MG63 (cell line): ENCODE data around the gene RMI2. TPM values are rescaled to one million over a fixed set of nuclear protein-coding genes. Genes with fewer than 3 reads are reported as not detected.

Source experiments
- DNase-seq: peaks from one replicate; pipeline ENCODE4 v3.0.0-alpha.2; 2020
- H3K27me3 ChIP-seq: fragments of 250-450 bp; sonication (Bioruptor Pico); 2 replicates; pipeline ENCODE4 v1.5.1; 2020; ENCODE audit warnings: mild to moderate bottlenecking, moderate library complexity
- H3K36me3 ChIP-seq: fragments of 250-450 bp; sonication (Bioruptor Pico); 2 replicates; pipeline ENCODE4 v1.5.1; 2020; ENCODE audit warnings: mild to moderate bottlenecking, moderate library complexity
- H3K4me3 ChIP-seq: fragments of 250-450 bp; sonication (Bioruptor Pico); 2 replicates; pipeline ENCODE4 v1.5.1; 2020; ENCODE audit warnings: mild to moderate bottlenecking, moderate library complexity
- H3K9me3 ChIP-seq: fragments of 250-450 bp; sonication (Bioruptor Pico); 2 replicates; pipeline ENCODE4 v1.5.1; 2020; ENCODE audit warnings: mild to moderate bottlenecking, moderate library complexity
- total RNA-seq: library from RNA; depleted of rRNA; stranded (reverse); fragments of >200 nt; shearing (Covaris generic); gene quantifications from 2 replicates; pipeline ENCODE4 v1.2.3, GENCODE V29; 2014; ENCODE audit warnings: low replicate concordance

Gene RMI2
- total RNA-seq, 1 experiment from 2014 or later = 25.8 TPM

DNA sequence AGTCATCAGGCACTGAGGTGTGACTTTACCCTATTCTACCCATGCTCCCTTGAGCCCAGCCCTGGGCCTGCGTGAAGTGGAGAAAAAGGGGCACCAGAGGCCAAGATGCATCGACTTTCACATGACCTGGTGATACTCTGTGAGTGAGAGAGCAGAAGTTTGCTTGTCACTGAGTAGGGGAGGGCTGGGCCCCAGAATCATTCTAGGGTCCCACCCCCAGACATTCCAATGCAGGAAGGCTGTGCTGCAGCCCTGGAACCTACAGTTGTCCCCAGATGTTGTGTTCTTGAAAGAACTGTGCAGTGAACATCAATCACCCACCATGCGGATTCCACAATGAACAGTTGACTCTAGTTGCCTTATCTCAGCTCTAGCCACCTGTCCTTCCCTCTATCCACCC, 6.2 kb upstream of the RMI2 start:
- no peak for DNase-seq
- Histone ChIP-seq H3K9me3 (peaks cover 4% of the 10 kb centered on the region; the same call in 1 of the 2 replicates), H3K36me3 (no peaks in the 10 kb centered on the region), H3K4me3 (no peak overlapping the region), H3K27me3 (no peaks in the 10 kb centered on the region)

DNA sequence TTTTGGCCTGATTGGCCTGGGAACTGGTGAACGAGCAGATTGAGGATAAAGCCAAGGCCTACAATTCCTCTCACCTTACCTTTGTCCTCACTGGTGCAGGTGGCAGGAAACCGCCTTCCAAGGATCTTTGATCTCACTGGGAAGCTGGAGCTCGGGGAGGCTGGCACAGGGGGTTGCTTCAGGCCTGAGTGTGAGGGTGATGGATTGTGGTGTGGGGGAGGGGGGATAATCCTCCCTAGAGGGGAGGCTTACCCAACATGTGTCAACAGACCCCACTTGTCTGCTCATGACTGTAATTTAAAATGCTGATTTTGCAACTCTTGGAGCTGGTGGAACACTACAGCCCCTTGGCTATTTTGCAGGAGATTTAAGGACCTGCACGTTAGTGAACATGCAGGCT, 4.5 kb upstream of the RMI2 start:
- no peak for DNase-seq
- Histone ChIP-seq H3K27me3 (no peaks in the 10 kb centered on the region), H3K4me3 (no peak overlapping the region), H3K36me3 (no peaks in the 10 kb centered on the region), H3K9me3 (no peaks in the 10 kb centered on the region)

DNA sequence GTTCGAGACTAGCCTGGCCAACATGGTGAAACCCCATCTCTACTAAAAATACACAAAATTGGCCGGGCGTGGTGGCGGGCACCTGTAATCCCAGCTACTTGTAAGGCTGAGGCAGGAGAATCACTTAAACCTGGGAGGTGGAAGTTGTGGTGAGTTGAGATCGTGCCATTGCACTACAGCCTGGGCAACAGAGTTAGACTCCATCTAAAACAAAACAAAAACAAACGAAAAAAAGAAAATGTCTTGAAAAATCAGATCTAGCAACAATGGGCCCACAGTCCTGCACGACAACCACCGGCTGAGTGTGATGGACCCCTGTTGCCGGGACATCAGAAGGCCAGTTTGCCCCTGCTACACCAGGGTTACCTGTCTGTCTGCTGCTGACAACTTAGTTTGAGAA, 3.9 kb upstream of the RMI2 start:
- no peaks in the 10 kb centered on the region for H3K36me3 ChIP-seq
- no peaks in the 10 kb centered on the region for H3K27me3 ChIP-seq
- no peak overlapping the region for H3K4me3 ChIP-seq
- H3K9me3 ChIP-seq = no peaks in the 10 kb centered on the region
- no peak for DNase-seq

DNA sequence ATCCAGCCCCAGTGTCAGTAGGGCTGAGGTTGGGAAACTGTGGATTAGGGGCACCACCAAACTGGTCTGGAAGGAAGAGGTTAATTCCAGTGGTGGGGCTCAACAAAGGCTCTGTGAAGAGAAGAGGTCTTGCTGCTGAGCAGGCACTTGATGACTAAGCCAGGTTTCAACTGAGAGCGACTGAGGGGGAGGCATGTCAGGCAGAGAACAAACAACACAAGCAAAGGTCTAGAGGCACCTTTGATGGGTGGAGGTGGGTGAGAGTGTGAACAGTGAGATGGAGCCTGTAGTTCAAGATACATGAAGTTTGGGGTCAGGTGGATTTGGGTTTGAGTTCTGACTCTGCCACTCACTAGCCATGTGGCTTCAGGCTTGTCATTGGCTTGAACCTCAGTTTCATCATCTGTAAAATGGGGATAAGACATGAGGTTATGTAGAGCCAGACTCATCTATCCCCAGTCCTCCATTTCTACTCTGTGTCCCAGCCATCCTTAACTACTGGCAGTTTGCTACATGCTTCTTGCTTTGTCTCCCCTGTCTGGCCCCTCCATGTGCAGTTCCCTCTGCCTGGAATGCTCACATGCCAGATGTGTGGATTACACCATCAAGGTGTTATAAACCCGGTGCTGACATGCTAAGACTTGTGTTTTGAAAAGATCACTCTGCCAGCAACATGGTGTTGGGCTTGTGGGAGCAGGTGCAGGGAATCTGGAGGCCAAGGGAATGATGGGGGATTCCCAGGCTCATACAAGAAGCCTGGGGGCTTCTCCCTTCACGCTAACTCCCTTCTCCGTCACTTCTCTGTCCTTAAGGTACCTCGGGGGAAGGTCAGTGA, 3.0 kb upstream of the RMI2 start:
- H3K36me3 ChIP-seq = no peaks in the 10 kb centered on the region
- no peak for DNase-seq
- H3K9me3 ChIP-seq = no peaks in the 10 kb centered on the region
- H3K4me3 ChIP-seq = no peak overlapping the region
- H3K27me3 ChIP-seq = no peaks in the 10 kb centered on the region

DNA sequence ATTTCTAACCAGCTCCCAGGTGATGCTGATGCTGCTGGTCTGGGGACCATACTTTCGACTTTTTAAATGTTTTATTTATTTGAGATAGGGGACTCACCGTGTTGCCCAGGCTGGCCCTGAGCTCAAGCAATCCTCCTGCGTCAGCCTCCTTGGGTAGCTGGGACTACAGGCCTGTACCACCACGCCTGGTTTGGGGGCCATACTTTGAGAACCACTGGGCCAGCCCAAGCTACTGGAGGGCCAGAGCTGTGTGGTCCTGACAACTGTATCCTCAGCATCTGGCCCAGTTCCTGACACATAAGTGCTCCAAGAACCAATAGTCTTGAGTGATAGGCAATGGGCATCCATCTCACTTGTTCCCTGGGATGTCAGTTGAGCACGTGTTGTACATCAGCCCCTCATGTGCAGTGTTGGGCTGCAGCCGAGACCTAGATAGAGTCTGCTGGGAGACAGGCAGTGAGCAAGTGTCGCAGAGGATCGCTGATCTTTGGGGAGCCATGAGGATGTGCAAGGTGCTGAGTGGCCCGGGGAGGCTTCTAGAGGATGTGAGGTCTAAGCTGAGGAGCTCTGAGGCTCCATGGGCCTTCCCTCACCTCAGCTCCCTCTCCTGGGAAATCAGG, 1.6 kb downstream of the RMI2 start:
- Histone ChIP-seq H3K4me3 (no peak overlapping the region; the same call in 1 of the 2 replicates), H3K36me3 (no peaks in the 10 kb centered on the region), H3K9me3 (no peaks in the 10 kb centered on the region), H3K27me3 (no peaks in the 10 kb centered on the region)
- no peak for DNase-seq

DNA sequence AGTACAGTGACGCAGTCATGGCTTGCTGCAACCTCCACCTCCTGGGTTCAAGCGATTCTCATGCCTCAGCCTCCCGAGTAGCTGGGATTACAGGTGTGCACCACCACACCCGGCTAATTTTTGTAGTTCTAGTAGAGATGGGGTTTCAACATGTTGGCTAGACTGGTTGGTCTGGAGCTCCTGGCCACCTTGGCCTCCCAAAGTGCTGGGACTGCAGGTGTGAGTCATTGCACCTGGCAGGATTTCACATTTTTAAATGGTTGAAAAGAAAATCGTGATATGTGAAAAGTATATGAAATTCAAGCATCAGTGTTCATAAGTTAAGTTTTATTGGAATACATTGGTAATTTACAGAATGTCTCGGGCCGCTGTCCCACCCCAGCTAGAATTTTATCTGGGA, 2.6 kb downstream of the RMI2 start:
- Histone ChIP-seq H3K9me3 (0 out of 2 replicates have a peak, but pooled peaks cover 1% of the 10 kb centered on the region), H3K27me3 (no peaks in the 10 kb centered on the region), H3K4me3 (no peak overlapping the region), H3K36me3 (peaks cover 3% of the 10 kb centered on the region)
- no peak for DNase-seq

DNA sequence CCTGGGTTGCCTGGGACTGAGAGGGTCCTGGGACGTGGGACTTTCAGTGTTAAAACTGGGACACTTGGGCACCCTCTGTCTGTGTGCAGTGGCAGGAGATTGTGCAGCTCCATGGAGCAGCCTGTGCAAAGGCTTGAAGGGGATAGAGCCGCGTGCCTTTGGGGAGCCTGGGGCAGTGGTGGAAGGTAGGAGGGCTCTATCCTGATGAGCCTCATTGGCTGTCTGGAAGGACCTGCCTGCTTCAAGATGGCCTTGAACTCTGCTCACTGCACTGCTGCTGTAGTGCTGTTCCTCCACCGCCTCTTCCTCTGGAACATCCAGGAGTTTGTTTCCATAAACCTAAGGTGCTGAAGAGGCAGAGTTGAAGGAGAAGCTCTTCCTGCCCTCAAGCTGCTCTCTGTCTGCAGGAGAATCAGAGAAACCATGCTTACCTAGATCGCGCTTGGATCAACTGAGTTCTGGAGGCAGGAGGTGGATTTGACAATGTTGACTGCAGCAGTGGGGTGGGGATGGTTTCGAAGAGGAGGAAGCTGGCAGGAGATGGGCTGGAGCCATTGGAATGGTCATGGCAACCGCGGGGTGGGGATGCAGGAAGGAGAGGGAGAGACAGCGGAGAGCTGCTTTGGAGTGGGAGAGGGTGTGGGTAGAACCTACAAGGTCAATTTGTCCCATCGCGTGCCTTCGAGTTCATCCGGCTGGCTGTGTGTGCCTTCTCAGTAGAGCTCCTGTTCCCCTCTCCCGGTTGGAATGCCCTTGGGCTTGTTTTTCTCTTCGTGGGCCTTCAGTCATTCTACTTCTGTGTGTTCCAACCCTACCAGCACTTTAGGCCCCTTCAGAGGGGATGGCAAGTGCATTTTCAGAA, 3.7 kb downstream of the RMI2 start:
- no peak for DNase-seq
- no peaks in the 10 kb centered on the region for H3K27me3 ChIP-seq

DNA sequence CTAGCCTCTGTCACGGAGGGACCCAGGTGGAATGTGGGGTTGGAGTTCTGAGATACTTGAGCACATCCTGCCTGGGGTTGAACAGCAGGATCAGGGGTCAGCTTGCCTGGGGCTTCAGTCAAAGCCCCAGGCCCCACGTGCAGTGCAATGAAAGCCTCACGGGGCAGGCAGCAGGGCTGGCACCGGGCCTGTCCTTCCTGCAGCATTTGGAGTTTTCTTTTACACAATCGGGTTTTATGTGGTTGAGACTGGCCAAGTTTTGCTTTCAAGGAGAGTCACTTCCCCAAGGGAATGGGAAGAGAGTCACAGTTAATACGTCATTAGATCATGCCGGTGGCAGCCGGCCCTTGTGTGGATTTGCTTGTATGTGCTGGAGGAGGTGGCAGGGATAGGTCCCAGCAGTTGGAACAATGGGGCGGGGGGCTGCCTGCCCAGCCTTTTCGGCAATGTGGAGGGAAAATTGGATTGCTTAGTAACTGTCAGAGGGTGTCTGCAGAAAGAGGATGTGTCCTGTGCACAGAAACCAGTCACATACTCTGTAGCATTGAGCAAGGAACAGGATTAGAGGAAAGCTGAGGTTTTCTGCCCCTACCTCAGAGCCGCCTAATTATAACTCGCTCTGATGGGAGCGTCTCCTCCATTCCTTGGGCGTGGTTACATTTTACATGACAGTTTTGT, 4.5 kb downstream of the RMI2 start:
- Histone ChIP-seq H3K27me3 (no peaks in the 10 kb centered on the region), H3K4me3 (no peak overlapping the region), H3K36me3 (peaks cover 13% of the 10 kb centered on the region), H3K9me3 (0 out of 2 replicates have a peak, but pooled peaks cover 1% of the 10 kb centered on the region)
- peak; percentile 70 for DNase-seq

More for the DNA sequence above, 3.7 kb downstream of the RMI2 start:
- no peak overlapping the region for H3K4me3 ChIP-seq
- H3K9me3 ChIP-seq = 0 out of 2 replicates have a peak, but pooled peaks cover 1% of the 10 kb centered on the region
- peaks cover 13% of the 10 kb centered on the region for H3K36me3 ChIP-seq

DNA sequence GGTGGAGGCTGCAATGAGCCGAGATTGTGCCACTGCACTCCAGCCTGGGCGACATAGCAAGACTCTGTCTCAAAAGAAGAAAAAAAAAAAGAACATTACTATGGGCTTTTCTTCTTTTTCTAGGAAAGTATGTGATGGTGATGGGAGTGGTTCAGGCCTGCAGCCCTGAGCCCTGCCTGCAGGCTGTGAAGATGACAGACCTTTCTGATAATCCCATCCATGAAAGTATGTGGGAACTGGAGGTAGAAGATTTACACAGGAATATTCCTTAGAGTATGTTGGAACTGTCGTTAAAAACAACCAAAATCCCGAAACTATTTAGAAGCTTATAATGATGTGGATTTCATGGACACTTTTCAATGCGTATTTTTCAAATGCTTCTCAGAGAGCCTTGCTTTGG, 5.3 kb downstream of the RMI2 start:
- H3K9me3 ChIP-seq = 0 out of 2 replicates have a peak, but pooled peaks cover 1% of the 10 kb centered on the region
- peaks cover 14% of the 10 kb centered on the region for H3K36me3 ChIP-seq
- H3K27me3 ChIP-seq = no peaks in the 10 kb centered on the region
- no peak overlapping the region for H3K4me3 ChIP-seq
- DNase-seq = no peak

DNA sequence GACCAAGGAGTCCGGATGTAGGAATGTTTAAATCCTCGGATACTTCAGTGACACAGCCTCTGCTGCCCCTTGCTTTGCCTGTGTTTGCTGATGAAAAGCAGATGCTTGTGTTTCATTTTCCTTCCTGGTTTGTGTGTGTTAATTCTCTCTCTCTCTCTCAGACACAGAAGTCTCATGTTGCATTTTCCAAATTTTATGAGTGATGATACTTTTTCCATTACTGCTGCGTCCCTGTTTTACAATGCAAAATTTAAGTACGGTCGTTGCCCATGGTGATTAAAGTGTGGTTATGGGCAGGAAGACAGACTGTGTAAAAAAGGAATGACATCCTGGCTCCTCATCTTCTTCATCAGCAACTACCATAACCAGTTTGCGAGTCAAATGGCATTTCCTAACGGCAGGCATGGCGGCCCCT, 5.7 kb downstream of the RMI2 start:
- Histone ChIP-seq H3K27me3 (no peaks in the 10 kb centered on the region), H3K9me3 (0 out of 2 replicates have a peak, but pooled peaks cover 1% of the 10 kb centered on the region), H3K4me3 (no peak overlapping the region), H3K36me3 (peaks cover 18% of the 10 kb centered on the region)
- DNase-seq = no peak

DNA sequence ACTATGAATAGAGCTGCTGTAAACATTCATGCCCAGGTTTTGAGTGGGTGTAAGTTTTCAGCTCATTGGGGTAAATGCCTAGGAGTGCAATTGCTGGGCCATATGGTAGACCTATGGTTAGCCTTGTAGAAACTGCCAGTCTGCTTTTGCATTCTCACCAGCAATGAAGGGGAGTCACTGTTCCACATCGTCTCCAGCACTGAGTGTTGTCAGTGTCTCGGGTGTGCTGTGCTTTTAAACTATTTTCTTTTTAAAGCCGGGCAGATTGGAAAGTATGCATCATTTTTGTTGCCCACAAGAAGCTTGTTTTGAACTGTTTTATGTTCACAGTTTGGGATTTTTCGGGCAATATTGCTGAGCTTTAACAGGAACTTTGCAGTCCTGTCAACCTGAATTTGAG, 7.9 kb downstream of the RMI2 start:
- Histone ChIP-seq H3K9me3 (0 out of 2 replicates have a peak, but pooled peaks cover 1% of the 10 kb centered on the region), H3K36me3 (peaks cover 19% of the 10 kb centered on the region), H3K27me3 (no peaks in the 10 kb centered on the region), H3K4me3 (no peak overlapping the region)
- DNase-seq = no peak

DNA sequence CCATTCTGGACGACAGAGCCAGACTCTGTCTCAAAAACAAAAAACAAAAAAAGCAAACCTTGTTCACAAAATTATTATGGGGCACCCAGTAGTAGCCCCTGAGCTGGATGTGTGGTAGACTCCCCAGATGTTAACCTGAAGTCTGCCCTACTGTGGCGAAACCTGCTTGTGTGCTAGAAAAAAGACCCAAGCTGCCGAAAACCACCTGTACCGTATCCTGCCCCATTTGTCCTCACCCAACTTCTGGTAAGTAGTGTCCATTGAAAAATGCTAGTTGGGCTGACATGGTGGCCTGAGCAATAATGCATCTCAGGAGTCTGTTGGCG, 9.1 kb downstream of the RMI2 start:
- Histone ChIP-seq H3K9me3 (0 out of 2 replicates have a peak, but pooled peaks cover 1% of the 10 kb centered on the region), H3K4me3 (no peak overlapping the region), H3K27me3 (no peaks in the 10 kb centered on the region), H3K36me3 (peaks cover 19% of the 10 kb centered on the region)
- no peak for DNase-seq

DNA sequence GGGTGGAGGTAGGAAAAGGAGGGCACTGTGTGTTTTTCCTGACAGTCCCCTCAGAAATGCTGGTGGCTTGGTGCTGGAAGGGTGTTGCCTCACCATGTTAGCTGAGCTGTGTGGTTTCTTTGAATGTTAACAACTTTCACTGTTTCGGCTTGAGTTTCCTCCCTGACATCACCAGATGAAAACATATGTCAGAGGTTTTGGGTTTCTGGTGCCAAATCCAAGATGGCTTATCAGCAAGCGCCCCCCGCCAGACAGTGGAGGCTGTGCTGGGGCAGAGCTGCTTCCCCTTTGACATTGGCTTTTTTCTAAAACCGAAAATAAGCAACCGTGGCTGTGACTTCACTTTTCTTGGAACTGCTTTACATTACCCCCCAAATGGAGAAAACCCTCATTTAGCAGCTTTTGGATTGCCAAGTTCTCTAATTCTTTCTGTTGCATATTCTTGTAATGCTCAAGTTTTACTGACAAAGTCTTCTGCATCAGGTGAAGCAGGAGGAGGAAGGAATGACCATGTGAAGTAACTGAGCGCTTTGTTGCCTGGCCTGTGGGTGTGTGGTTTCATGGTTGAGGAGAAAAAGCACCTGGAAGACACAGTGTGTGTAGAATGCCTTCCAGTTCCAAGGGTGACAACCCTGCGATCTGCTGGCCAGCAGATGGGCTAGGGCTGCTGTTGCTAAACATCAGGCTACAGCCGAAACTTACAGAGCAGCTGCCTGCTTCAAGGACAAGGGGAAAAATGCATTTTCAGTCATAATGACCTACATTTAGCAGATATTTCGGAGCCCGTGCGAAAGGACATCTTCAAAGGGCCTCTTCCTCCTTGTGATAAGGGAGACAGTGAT, 9.7 kb downstream of the RMI2 start:
- Histone ChIP-seq H3K9me3 (0 out of 2 replicates have a peak, but pooled peaks cover 1% of the 10 kb centered on the region), H3K27me3 (no peaks in the 10 kb centered on the region), H3K36me3 (peaks cover 19% of the 10 kb centered on the region), H3K4me3 (no peak overlapping the region)
- DNase-seq = no peak

DNA sequence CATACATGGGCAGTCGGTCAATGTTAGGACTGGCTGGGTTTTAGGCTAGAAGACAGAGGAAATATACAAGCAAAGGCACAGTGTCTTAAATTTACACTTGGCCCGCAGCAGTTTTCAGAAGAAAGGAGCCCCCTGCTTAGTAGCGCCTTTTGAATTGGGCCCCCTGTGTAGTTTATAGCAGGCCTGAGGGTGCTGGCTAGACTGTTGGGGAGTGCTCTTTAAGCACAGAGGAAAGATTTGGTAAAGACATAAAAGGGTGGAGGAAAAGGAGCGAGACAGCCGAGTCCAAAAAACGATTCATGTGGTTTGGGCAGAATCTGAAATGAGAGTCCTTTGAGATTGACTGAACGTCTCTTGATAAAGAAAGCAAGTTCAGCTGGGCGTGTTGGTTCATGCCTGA, 10.6 kb downstream of the RMI2 start:
- DNase-seq = no peak
- no peak overlapping the region for H3K4me3 ChIP-seq
- H3K9me3 ChIP-seq = 0 out of 2 replicates have a peak, but pooled peaks cover 1% of the 10 kb centered on the region
- no peaks in the 10 kb centered on the region for H3K27me3 ChIP-seq
- H3K36me3 ChIP-seq = peaks cover 19% of the 10 kb centered on the region

DNA sequence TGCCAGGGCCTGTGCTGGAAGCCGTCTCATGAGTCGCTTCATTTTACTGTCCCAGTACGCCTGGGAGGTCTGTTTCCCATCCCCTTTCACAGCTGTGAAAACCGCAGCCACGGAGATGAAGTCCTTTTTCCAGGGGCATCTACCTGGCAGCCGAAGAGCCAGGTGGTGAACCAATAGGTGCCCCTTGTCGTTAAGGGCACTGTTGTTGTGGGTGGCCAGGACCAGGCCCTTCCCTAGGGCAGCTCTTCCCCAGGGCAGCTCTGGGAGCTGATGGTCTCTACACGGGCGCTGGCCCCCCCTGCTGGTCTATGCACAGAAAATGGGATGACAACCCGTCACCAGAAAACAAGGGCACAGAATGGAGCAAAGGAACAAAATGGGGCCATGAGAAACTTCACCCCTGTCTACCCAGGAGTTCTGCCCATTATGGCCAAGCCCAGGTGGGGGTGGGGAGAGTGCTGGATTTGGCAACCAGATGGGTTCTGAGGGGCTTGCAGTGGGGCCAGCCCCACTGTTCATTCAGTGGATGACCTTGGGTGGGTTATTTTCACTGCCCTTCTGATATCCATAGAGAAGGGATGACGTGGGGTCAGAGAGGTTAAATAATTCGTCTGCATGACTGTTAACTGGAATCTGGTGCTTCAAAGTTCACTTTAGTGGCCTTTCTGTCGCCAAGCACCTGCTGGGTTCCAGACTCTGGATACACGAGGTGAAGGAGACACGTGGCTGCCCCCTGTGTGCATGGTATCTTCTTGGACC, 11.5 kb downstream of the RMI2 start:
- H3K4me3 ChIP-seq = no peak overlapping the region
- H3K27me3 ChIP-seq = no peaks in the 10 kb centered on the region
- peaks cover 19% of the 10 kb centered on the region for H3K36me3 ChIP-seq
- DNase-seq = peak; percentile 58
- H3K9me3 ChIP-seq = 0 out of 2 replicates have a peak, but pooled peaks cover 1% of the 10 kb centered on the region
